RWPE2 (cell line): ENCODE results near the gene IBTK.

Source experiments
- ATAC-seq: fragments of 200-7000 bp; cut with Tn5 transposase; 3 replicates; pipeline ENCODE4 v1.9.1; 2021; ENCODE audit warnings: low read depth
- DNase-seq: peaks from one replicate; pipeline ENCODE4 v3.0.0-alpha.2; 2020; ENCODE audit warnings: low spot score
- H3K27ac ChIP-seq: fragments of 450-650 bp; 2 replicates; pipeline ENCODE4 v1.5.1; 2017; ENCODE audit warnings: mild to moderate bottlenecking; ENCODE audit not compliant: poor library complexity, severe bottlenecking
- H3K27me3 ChIP-seq: fragments of 250-450 bp; sonication (Bioruptor Pico); 2 replicates; pipeline ENCODE4 v1.5.1; 2021; ENCODE audit warnings: mild to moderate bottlenecking, moderate library complexity; ENCODE audit not compliant: insufficient read depth, poor library complexity, severe bottlenecking
- H3K36me3 ChIP-seq: fragments of 250-450 bp; sonication (Bioruptor Pico); 2 replicates; pipeline ENCODE4 v1.5.1; 2020; ENCODE audit warnings: low read depth, mild to moderate bottlenecking, moderate library complexity
- H3K4me1 ChIP-seq: fragments of 250-450 bp; sonication (Bioruptor Pico); 2 replicates; pipeline ENCODE4 v1.5.1; 2021; ENCODE audit warnings: mild to moderate bottlenecking, moderate library complexity; ENCODE audit not compliant: insufficient read depth, poor library complexity, severe bottlenecking
- H3K4me3 ChIP-seq: fragments of 250-450 bp; sonication (Bioruptor Pico); 2 replicates; pipeline ENCODE4 v1.5.1; 2021; ENCODE audit warnings: mild to moderate bottlenecking, moderate library complexity; ENCODE audit not compliant: severe bottlenecking
- H3K9me3 ChIP-seq: fragments of 250-450 bp; sonication (Bioruptor Pico); 2 replicates; pipeline ENCODE4 v1.5.1; 2021; ENCODE audit warnings: mild to moderate bottlenecking, moderate library complexity; ENCODE audit not compliant: severe bottlenecking
- TF ChIP-seq, protein P1 (sequence below): fragments of 450-650 bp; IDR thresholded peaks from one replicate; pipeline ENCODE4 v1.5.1; 2017; ENCODE audit warnings: mild to moderate bottlenecking, moderate library complexity; ENCODE audit not compliant: poor library complexity, severe bottlenecking

The IBTK gene

DNA sequence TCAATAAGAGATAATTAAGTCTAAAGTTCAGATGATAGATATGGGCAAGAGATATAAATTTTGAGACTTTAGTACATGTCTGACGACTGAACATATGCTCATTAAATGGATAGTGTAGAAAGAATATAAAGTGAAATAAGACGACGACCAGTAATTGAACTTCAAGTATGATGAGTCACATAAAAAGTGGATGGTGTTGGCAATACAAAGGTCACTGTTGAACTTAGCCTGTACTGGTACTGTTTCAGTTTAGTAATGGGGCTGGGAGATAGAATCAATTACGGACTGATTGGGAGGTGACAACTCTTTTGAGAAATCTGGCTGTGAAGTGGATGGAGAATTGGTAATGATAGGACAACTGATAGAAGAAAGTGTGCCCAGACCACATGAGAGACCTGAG, 68.1 kb downstream of the IBTK start:
- H3K27ac ChIP-seq = no peak overlapping the region
- H3K4me1 ChIP-seq = no peaks in the 10 kb centered on the region
- H3K27me3 ChIP-seq = no peaks in the 10 kb centered on the region
- no peaks in the 10 kb centered on the region for H3K9me3 ChIP-seq
- H3K4me3 ChIP-seq = no peak overlapping the region
- ATAC-seq = no peak
- DNase-seq = no peak
- H3K36me3 ChIP-seq = peaks cover 96% of the 10 kb centered on the region
- TF ChIP-seq, protein P1, sequence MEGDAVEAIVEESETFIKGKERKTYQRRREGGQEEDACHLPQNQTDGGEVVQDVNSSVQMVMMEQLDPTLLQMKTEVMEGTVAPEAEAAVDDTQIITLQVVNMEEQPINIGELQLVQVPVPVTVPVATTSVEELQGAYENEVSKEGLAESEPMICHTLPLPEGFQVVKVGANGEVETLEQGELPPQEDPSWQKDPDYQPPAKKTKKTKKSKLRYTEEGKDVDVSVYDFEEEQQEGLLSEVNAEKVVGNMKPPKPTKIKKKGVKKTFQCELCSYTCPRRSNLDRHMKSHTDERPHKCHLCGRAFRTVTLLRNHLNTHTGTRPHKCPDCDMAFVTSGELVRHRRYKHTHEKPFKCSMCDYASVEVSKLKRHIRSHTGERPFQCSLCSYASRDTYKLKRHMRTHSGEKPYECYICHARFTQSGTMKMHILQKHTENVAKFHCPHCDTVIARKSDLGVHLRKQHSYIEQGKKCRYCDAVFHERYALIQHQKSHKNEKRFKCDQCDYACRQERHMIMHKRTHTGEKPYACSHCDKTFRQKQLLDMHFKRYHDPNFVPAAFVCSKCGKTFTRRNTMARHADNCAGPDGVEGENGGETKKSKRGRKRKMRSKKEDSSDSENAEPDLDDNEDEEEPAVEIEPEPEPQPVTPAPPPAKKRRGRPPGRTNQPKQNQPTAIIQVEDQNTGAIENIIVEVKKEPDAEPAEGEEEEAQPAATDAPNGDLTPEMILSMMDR = no peak

DNA sequence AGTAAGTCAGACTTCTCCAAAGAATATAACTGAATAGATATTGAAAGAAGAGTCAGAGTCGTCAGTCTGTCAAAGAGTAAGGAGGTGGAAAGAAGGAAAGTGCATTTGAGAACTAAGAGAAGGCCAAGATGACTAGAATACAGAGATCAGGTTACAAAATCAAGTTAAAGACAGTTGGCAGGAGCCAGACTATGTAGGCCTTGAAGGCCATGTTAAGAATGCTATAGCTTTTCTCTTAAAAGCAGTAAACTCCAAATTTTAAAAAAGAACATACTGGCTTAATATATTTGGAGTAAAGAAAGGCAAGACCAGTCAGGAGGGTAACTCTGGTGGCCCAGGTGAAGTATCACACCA, 68.8 kb downstream of the IBTK start:
- ATAC-seq (no peak), DNase-seq (no peak)
- Histone ChIP-seq H3K27ac (no peak overlapping the region), H3K36me3 (peaks cover 96% of the 10 kb centered on the region), H3K4me3 (no peak overlapping the region), H3K4me1 (no peaks in the 10 kb centered on the region), H3K27me3 (no peaks in the 10 kb centered on the region), H3K9me3 (no peaks in the 10 kb centered on the region)
- TF ChIP-seq, protein P1 = no peak

DNA sequence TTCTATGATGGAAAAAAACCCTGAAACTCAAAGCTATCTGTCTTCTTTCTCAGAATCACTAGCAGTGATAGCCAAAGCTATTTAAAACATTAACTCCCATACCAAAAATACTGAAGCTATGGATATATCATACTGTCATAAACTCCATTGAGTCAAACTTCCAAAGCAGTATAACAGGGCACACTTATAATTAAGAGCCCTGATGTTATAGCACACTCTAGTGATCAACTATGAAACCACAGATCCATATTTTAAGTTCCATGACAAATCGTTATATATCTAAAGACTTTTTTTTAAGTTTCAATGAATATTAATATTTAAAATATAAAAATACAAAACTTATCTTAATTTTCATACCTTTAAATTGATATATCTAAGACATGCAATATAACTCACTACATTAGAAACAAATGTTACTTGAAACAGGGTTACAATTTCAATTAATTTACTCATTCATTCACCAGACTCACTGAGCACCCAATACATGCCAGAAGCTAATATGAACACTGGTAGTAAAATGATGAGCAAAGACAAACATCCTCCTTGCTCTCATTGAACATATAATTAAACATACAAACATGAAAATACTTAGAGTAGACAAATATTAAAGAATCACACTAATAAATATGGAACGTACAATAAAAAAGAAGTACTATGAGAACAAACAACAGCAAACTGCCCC, 69.3 kb downstream of the IBTK start:
- H3K27me3 ChIP-seq = no peaks in the 10 kb centered on the region
- TF ChIP-seq, protein P1 = peak; percentile 74
- no peaks in the 10 kb centered on the region for H3K9me3 ChIP-seq
- H3K4me1 ChIP-seq = no peaks in the 10 kb centered on the region
- DNase-seq = no peak
- peaks cover 96% of the 10 kb centered on the region for H3K36me3 ChIP-seq
- no peak overlapping the region for H3K4me3 ChIP-seq
- ATAC-seq = peak; percentile 44; the same call in 1 of the 3 replicates
- no peak overlapping the region for H3K27ac ChIP-seq

DNA sequence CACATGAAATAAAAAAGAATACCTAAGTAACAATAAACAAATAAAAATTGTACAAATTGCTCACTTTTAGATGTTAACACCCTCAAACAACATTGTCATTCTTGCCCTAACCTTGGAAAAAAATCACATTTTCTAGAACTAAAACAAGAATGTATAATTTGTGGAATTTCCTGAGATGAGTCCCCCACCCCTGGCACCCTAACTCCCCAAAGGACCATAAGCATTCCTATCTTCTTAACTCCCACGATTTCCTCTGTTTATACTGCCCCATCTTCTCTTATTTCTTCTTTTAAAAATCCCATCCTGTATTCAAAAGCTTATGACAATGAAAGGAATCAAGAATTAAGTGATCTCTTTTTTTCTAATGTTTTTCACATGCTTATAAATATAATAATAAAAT, 70.9 kb downstream of the IBTK start:
- peaks cover 93% of the 10 kb centered on the region for H3K36me3 ChIP-seq
- TF ChIP-seq, protein P1 = no peak
- H3K9me3 ChIP-seq = no peaks in the 10 kb centered on the region
- no peaks in the 10 kb centered on the region for H3K27me3 ChIP-seq
- DNase-seq = no peak
- no peak overlapping the region for H3K27ac ChIP-seq
- no peaks in the 10 kb centered on the region for H3K4me1 ChIP-seq
- no peak for ATAC-seq
- H3K4me3 ChIP-seq = no peak overlapping the region

DNA sequence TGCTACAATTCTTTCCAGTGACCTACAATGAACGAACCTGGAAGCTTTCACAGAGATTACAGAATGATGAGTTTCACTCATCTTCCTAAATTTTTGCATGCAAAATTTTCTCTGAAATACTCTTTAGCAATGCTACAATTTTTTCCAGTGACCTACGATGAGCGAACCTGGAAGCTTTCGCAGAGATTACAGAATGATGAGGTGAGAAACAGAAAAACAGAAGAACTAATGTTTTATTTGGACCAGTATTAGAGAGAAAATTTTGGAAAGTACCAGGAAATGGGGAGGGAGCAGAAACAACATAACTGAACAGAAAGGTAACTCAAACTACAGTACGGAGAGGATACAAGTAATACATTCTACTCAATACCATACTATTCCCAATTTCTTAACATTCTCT, 75.0 kb downstream of the IBTK start:
- Histone ChIP-seq H3K36me3 (peaks cover 82% of the 10 kb centered on the region), H3K9me3 (no peaks in the 10 kb centered on the region), H3K4me3 (no peak overlapping the region), H3K27me3 (no peaks in the 10 kb centered on the region), H3K4me1 (no peaks in the 10 kb centered on the region), H3K27ac (no peak overlapping the region)
- TF ChIP-seq, protein P1 = no peak
- ATAC-seq = no peak
- no peak for DNase-seq
